DND-41 (cell line): ENCODE results near the gene USP20.
A peak's percentile ranks its signal among the peaks of the same experiment; 100 is the strongest.

Source experiments
- ATAC-seq: fragments of 200-7000 bp; cut with Tn5 transposase; 3 replicates; pipeline ENCODE4 v1.9.1; 2021; ENCODE audit warnings: low read depth; ENCODE audit not compliant: insufficient read depth
- DNase-seq: peaks from one replicate; pipeline ENCODE4 v3.0.0-alpha.2; 2020
- H2AFZ ChIP-seq: 2 replicates; pipeline ENCODE4 v1.6.0; 2012; ENCODE audit warnings: low read depth, low read length
- H3K27ac ChIP-seq: 2 replicates; pipeline ENCODE4 v1.5.1; 2012; ENCODE audit warnings: low read length, inconsistent platforms
- H3K27me3 ChIP-seq: fragments of 200-600 bp; sonication (generic); 2 replicates; pipeline ENCODE4 v1.6.0; 2012; ENCODE audit warnings: low read length, mild to moderate bottlenecking, inconsistent platforms; ENCODE audit not compliant: insufficient read depth, poor library complexity
- H3K36me3 ChIP-seq: 2 replicates; pipeline ENCODE4 v1.5.1; 2012; ENCODE audit warnings: low read length, inconsistent platforms; ENCODE audit not compliant: insufficient read depth
- H3K4me1 ChIP-seq: 2 replicates; pipeline ENCODE4 v1.5.1; 2012; ENCODE audit warnings: mild to moderate bottlenecking, low read length; ENCODE audit not compliant: insufficient read depth
- H3K4me2 ChIP-seq: 2 replicates; pipeline ENCODE4 v1.6.0; 2012; ENCODE audit warnings: mild to moderate bottlenecking, moderate library complexity, low read length, inconsistent platforms; ENCODE audit not compliant: insufficient read depth
- H3K4me3 ChIP-seq, 2 experiments: fragments of 200-600 bp in 1 of 2; shearing (Covaris generic) in 1 of 2; 2 replicates each; pipeline ENCODE4 v1.5.1; 2012 to 2016; ENCODE audit warnings: inconsistent platforms in 2 of 2, low read length in 2 of 2, mild to moderate bottlenecking in 2 of 2, low read depth in 1 of 2, moderate library complexity in 1 of 2
- H3K79me2 ChIP-seq: 2 replicates; pipeline ENCODE4 v1.6.0; 2012; ENCODE audit warnings: low read length, inconsistent platforms; ENCODE audit not compliant: insufficient read depth
- H3K9ac ChIP-seq: 2 replicates; pipeline ENCODE4 v1.6.0; 2012; ENCODE audit warnings: low read depth, mild to moderate bottlenecking, inconsistent platforms, low read length, moderate library complexity
- H3K9me3 ChIP-seq: 2 replicates; pipeline ENCODE4 v1.5.1; 2012; ENCODE audit warnings: low read length, moderate library complexity, mild to moderate bottlenecking, inconsistent platforms; ENCODE audit not compliant: insufficient read depth, severe bottlenecking
- H4K20me1 ChIP-seq: 2 replicates; pipeline ENCODE4 v1.6.0; 2012; ENCODE audit warnings: low read length; ENCODE audit not compliant: insufficient read depth
- CTCF ChIP-seq: IDR thresholded peaks from 2 replicates; pipeline ENCODE4 v1.5.1; 2012; ENCODE audit warnings: borderline replicate concordance, low read length, moderate library complexity, mild to moderate bottlenecking; ENCODE audit not compliant: poor library complexity, severe bottlenecking; ENCODE audit errors: extremely low read depth
- EZH2 ChIP-seq: IDR thresholded peaks from 3 replicates; pipeline ENCODE4 v1.6.1; 2012; ENCODE audit warnings: borderline replicate concordance, low read depth, mild to moderate bottlenecking, moderate library complexity, low read length, inconsistent platforms; ENCODE audit not compliant: severe bottlenecking

The USP20 gene

GRCh38 chr9:129798973-129799372 lies 36.3 kb upstream of the USP20 start:
- Histone ChIP-seq H2AFZ (no peak overlapping the region), H3K27ac (no peak overlapping the region), H3K4me1 (peaks cover 4% of the 10 kb centered on the region), H3K4me3 (no peak overlapping the region), H3K4me2 (no peak overlapping the region), H3K9ac (no peak overlapping the region), H3K27me3 (no peaks in the 10 kb centered on the region), H3K36me3 (no peaks in the 10 kb centered on the region; the same call in 1 of the 2 replicates), H3K79me2 (peaks cover 6% of the 10 kb centered on the region), H4K20me1 (peaks cover 3% of the 10 kb centered on the region; the same call in 1 of the 2 replicates), H3K9me3 (no peaks in the 10 kb centered on the region)
- no peak for DNase-seq
- TF ChIP-seq EZH2 = no peak
- TF ChIP-seq CTCF = no peak
- no peak for ATAC-seq

DNA sequence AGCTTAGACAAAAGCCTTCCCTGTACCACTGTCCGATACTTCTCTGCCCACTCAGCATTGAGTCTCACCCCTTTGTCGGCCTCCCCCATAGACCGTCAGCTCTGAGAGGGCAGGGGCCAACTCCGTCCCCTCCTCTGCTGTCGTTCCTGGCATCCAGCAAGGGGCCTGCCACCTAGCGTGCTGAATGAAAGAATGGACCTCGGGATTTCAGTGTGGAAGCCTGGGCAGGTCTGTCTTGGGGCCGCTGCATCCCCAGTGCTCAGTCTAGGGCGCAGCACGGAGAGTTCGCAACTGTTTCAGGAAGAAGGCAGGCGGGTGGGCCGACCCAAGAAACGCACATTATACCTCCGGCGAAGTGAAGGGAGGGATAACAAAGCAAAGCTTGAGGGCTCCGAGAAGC lies 33.8 kb upstream of the USP20 start:
- ATAC-seq = no peak
- Histone ChIP-seq H3K4me1 (peaks cover 10% of the 10 kb centered on the region), H4K20me1 (peaks cover 11% of the 10 kb centered on the region; the same call in 1 of the 2 replicates), H3K27me3 (no peaks in the 10 kb centered on the region), H2AFZ (peak overlapping the region; percentile 22; the same call in 1 of the 2 replicates), H3K9me3 (no peaks in the 10 kb centered on the region), H3K9ac (no peak overlapping the region), H3K36me3 (peaks cover 14% of the 10 kb centered on the region), H3K27ac (no peak overlapping the region), H3K4me3 (no peak overlapping the region), H3K4me2 (no peak overlapping the region), H3K79me2 (peaks cover 23% of the 10 kb centered on the region)
- TF ChIP-seq EZH2 (no peak), CTCF (no peak)
- no peak for DNase-seq

DNA sequence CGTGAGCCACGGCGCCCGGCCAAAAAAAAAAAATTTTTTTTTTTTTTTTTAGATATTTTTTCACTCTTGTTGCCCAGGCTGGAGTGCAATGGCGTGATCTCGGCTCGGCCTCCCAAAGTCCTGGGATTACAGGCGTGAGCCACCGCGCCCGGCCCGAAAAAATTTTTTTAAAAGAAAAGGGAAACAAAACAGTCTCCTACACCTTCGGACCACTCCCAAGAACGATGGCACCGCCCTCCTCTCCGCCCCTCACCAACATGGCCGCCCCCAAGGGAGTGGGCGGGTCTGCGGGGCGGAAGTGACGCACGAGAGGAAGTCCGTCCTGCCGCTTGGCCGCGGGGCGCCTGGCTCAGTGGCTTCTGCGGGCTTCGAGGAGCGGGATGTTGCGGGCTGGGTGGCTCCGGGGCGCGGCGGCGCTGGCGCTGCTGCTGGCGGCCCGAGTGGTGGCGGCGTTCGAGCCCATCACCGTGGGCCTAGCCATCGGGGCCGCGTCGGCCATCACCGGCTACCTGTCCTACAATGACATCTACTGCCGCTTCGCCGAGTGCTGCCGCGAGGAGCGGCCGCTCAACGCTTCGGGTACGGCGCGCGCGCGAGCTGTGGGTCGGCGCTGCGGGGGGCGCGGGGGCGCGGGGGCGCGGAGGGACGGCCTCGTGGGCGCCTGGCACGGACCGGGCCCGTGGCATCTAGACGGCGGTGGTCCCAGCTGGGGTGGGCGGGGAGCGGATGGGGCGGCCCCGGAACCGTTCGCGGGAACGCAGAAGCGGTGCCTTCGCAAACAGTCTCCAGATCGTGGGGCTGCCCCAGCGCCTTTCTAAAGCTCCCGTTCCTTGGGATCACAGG lies 32.2 kb upstream of the USP20 start, which contains the start of gene TOR1B:
Gene TOR1B, plus strand, starts transcription at position 352 of the 843 bp plus-strand sequence. Its CDS starts 29 bp downstream, at position 381.
- Histone ChIP-seq H3K4me3 (peak within 1 kb of the TSS; percentile 26 to 76; a peak in 3 of 4 replicates), H3K9me3 (no peaks in the 10 kb centered on the region), H3K4me1 (peaks cover 10% of the 10 kb centered on the region), H3K79me2 (peaks cover 27% of the 10 kb centered on the region), H3K27ac (peak within 1 kb of the TSS; percentile 70), H3K36me3 (peaks cover 22% of the 10 kb centered on the region), H3K9ac (peak within 1 kb of the TSS; percentile 61), H4K20me1 (peaks cover 11% of the 10 kb centered on the region; the same call in 1 of the 2 replicates), H3K27me3 (no peaks in the 10 kb centered on the region), H2AFZ (peak within 1 kb of the TSS; percentile 62), H3K4me2 (peak within 1 kb of the TSS; percentile 97)
- ATAC-seq = peak; percentile 91
- peak; percentile 94 for DNase-seq
- no peak for TF ChIP-seq CTCF
- no peak for TF ChIP-seq EZH2
